HL-60/S4 (cell line): ENCODE data around the gene TLCD5.

Experiments used
- in situ Hi-C: fragments of 300-500 bp; cut with MboI; formaldehyde crosslinking; loops from 2 replicates; pipeline ENCODE4 v1.14.3; 2022; ENCODE audit warnings: low sequenced_read_pairs

TLCD5 gene

GRCh38 chr11:120306519-120307242, 18.4 kb upstream of the TLCD5 start:
- in situ Hi-C loops, result no loop called here

- in situ Hi-C loops, result no loop called here
These were observed 17.6 kb upstream of the TLCD5 start for GRCh38 chr11:120307476-120307875.

- in situ Hi-C loops, result no loop called here
These were observed 17.0 kb upstream of the TLCD5 start for GRCh38 chr11:120308081-120308480.

GRCh38 chr11:120310870-120311269, 14.2 kb upstream of the TLCD5 start:
- in situ Hi-C loops, result no loop called here

GRCh38 chr11:120314861-120315260, 10.2 kb upstream of the TLCD5 start:
- in situ Hi-C loops, result no loop called here

GRCh38 chr11:120316880-120317688, 8.0 kb upstream of the TLCD5 start:
- in situ Hi-C loops, result no loop called here

GRCh38 chr11:120317689-120318480, 7.2 kb upstream of the TLCD5 start:
- in situ Hi-C loops, result no loop called here

- in situ Hi-C loops, result no loop called here
These were observed 6.2 kb upstream of the TLCD5 start for GRCh38 chr11:120318906-120319305.

GRCh38 chr11:120326228-120326627, 1.1 kb downstream of the TLCD5 start:
- in situ Hi-C loops, result no loop called here

GRCh38 chr11:120326845-120327281, 1.8 kb downstream of the TLCD5 start:
- in situ Hi-C loops, result no loop called here

- in situ Hi-C loops, result no loop called here
These were observed 2.2 kb downstream of the TLCD5 start for GRCh38 chr11:120327311-120327710.

- in situ Hi-C loops, result no loop called here
These were observed 4.5 kb downstream of the TLCD5 start for GRCh38 chr11:120329556-120329955.

- in situ Hi-C loops, result no loop called here
These were observed 4.9 kb downstream of the TLCD5 start for GRCh38 chr11:120330045-120330444.

- in situ Hi-C loops, result no loop called here
These were observed 6.3 kb downstream of the TLCD5 start for GRCh38 chr11:120331301-120331996.

- in situ Hi-C loops, result no loop called here
These were observed 8.0 kb downstream of the TLCD5 start for GRCh38 chr11:120332822-120333716.

GRCh38 chr11:120333801-120334200, 8.7 kb downstream of the TLCD5 start:
- in situ Hi-C loops, result no loop called here

- in situ Hi-C loops, result no loop called here
These were observed 9.2 kb downstream of the TLCD5 start for GRCh38 chr11:120334332-120334731.

- in situ Hi-C loops, result no loop called here
These were observed 9.9 kb downstream of the TLCD5 start for GRCh38 chr11:120334894-120335462.

GRCh38 chr11:120335556-120335907, 10.4 kb downstream of the TLCD5 start:
- in situ Hi-C loops, result no loop called here
